Calu3 (cell line): Measurements from ENCODE around the gene CDH13. TPM values are rescaled to one million over a fixed set of nuclear protein-coding genes. Genes with fewer than 3 reads are reported as not detected.

ENCODE experiments used
- BruUV-seq: library from RNA; stranded (reverse); fragments of 400-500 nt; replicated peaks from 2 replicates; lab custom pipeline; 2021; lab: Mats Ljungman, UMichigan
- CTCF ChIA-PET: fragments of 300-600 bp; sonication (Branson Sonifier 250); formaldehyde crosslinking; loops from one replicate; lab custom pipeline; 2022; ENCODE audit warnings: antibody characterized with exemption; lab: Charles Lee
- DNase-seq: peaks from one replicate; pipeline ENCODE4 v3.0.0; 2022
- H3K27ac Mint-ChIP-seq: one replicate; pipeline ENCODE4 v1.8.0; 2022; ENCODE audit warnings: mixed read lengths; ENCODE audit not compliant: unreplicated experiment
- H3K27me3 Mint-ChIP-seq: one replicate; pipeline ENCODE4 v1.8.0; 2022; ENCODE audit warnings: mixed read lengths; ENCODE audit not compliant: unreplicated experiment
- H3K36me3 Mint-ChIP-seq: one replicate; pipeline ENCODE4 v1.8.0; 2022; ENCODE audit warnings: mild to moderate bottlenecking, moderate library complexity, mixed read lengths; ENCODE audit not compliant: insufficient read depth, unreplicated experiment
- H3K4me1 Mint-ChIP-seq: one replicate; pipeline ENCODE4 v1.8.0; 2022; ENCODE audit warnings: mild to moderate bottlenecking, low read depth, mixed read lengths; ENCODE audit not compliant: unreplicated experiment
- H3K4me3 Mint-ChIP-seq: one replicate; pipeline ENCODE4 v1.8.0; 2022; ENCODE audit warnings: mild to moderate bottlenecking, low read depth, moderate library complexity, mixed read lengths; ENCODE audit not compliant: unreplicated experiment
- H3K9me3 Mint-ChIP-seq: one replicate; pipeline ENCODE4 v1.8.0; 2022; ENCODE audit warnings: low read depth, mixed read lengths; ENCODE audit not compliant: unreplicated experiment
- CTCF ChIP-seq: fragments of 200-600 bp; IDR thresholded peaks from one replicate; pipeline ENCODE4 v1.8.0; 2022; ENCODE audit warnings: antibody characterized with exemption; ENCODE audit not compliant: unreplicated experiment
- intact Hi-C: fragments of 100-400 bp; cut with micrococcal nuclease; formaldehyde crosslinking; loops from one replicate; pipeline ENCODE4 v1.10.0; 2022; ENCODE audit not compliant: unreplicated experiment
- total RNA-seq: library from RNA; stranded (reverse); gene quantifications from 2 replicates; pipeline ENCODE4 v1.2.3, GENCODE V29; 2022

CDH13 gene
- total RNA-seq, 1 experiment from 2014 or later, result not detected

GRCh38 chr16:83268169-83268568, 641.4 kb downstream of the CDH13 start:
- CTCF ChIA-PET, result no interaction called here
- Mint-ChIP-seq H3K36me3 (no peaks in the 10 kb centered on the region), H3K27ac (no peak overlapping the region), H3K27me3 (no peaks in the 10 kb centered on the region), H3K4me3 (no peak overlapping the region), H3K9me3 (peaks cover 11% of the 10 kb centered on the region), H3K4me1 (no peaks in the 10 kb centered on the region)
- BruUV-seq, result no TSS peak
- no peak for DNase-seq
- intact Hi-C loops, result no loop called here
- no peak for TF ChIP-seq CTCF

DNA sequence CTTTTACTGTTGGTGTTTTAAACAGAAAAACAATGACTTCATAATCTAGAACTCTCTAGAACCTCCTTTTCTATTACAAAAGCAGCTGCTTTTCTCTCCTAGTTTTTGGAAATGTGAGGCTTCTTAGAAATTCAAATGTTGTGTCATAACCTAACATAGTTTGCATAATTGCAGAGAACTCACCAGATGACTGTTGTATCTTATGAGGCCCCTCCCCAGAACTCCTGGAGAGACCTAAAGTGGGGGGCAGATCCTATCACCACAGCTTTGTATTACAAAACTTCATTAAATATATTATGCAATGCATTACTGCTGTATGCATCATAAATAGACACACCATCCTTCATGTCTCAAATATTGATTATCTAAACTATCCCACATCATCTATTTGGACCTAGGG, 642.3 kb downstream of the CDH13 start:
- Mint-ChIP-seq H3K9me3 (peaks cover 14% of the 10 kb centered on the region), H3K4me3 (no peak overlapping the region), H3K36me3 (no peaks in the 10 kb centered on the region), H3K27ac (no peak overlapping the region), H3K27me3 (no peaks in the 10 kb centered on the region), H3K4me1 (no peaks in the 10 kb centered on the region)
- CTCF ChIA-PET, result no interaction called here
- no TSS peak for BruUV-seq
- no peak for TF ChIP-seq CTCF
- intact Hi-C loops, result no loop called here
- DNase-seq, result no peak

GRCh38 chr16:83269541-83269940, 642.8 kb downstream of the CDH13 start:
- no peak overlapping the region for H3K27ac Mint-ChIP-seq
- no TSS peak for BruUV-seq
- CTCF ChIA-PET, result no interaction called here

GRCh38 chr16:83270061-83270460, 643.3 kb downstream of the CDH13 start:
- DNase-seq, result no peak
- no peaks in the 10 kb centered on the region for H3K27me3 Mint-ChIP-seq
- H3K9me3 Mint-ChIP-seq, result peaks cover 16% of the 10 kb centered on the region
- no peaks in the 10 kb centered on the region for H3K4me1 Mint-ChIP-seq
- no peak overlapping the region for H3K27ac Mint-ChIP-seq
- CTCF ChIA-PET, result no interaction called here
- intact Hi-C loops, result no loop called here
- no TSS peak for BruUV-seq
- no peak for TF ChIP-seq CTCF
- H3K36me3 Mint-ChIP-seq, result no peaks in the 10 kb centered on the region
- H3K4me3 Mint-ChIP-seq, result no peak overlapping the region

More at GRCh38 chr16:83269541-83269940, 642.8 kb downstream of the CDH13 start:
- no peak for TF ChIP-seq CTCF
- Mint-ChIP-seq H3K9me3 (peaks cover 16% of the 10 kb centered on the region), H3K4me1 (no peaks in the 10 kb centered on the region), H3K36me3 (no peaks in the 10 kb centered on the region), H3K4me3 (no peak overlapping the region), H3K27me3 (no peaks in the 10 kb centered on the region)
- DNase-seq, result no peak
- intact Hi-C loops, result no loop called here
